Pancreas (tissue), 10 donors: ENCODE data around the gene TMEM256. TPM values are rescaled to one million over a fixed set of nuclear protein-coding genes. Genes with fewer than 3 reads are reported as not detected.
A peak's percentile ranks its signal among the peaks of the same experiment; 100 is the strongest.

Source experiments
- ATAC-seq, 4 donors: fragments of 200-7000 bp; cut with Tn5 transposase; one replicate each; pipeline versions ENCODE4 v1.8.0 to v1.9.1; 2020; ENCODE audit warnings: mild to moderate bottlenecking in 4 of 4, moderate library complexity in 4 of 4
- DNase-seq, 6 donors: peaks; one replicate each; pipeline ENCODE4 v3.0.0-alpha.2; 2020
- FAIRE-seq: peaks from 2 replicates; lab custom pipeline; 2012; peaks lifted over from hg19 to GRCh38; lab: Jason Lieb, UNC
- H3K27ac ChIP-seq, 4 donors: fragments of 200-600 bp; sonication (generic); 1 replicate in 3 of 4; 2 replicates in 1 of 4; pipeline versions ENCODE4 v1.5.0 to v1.8.0; 2020
- H3K27me3 ChIP-seq, 4 donors: fragments of 200-600 bp; one replicate each; pipeline ENCODE4 v1.8.0; 2021
- H3K36me3 ChIP-seq, 3 donors: fragments of 200-600 bp; sonication (generic) in 1 of 3; one replicate each; pipeline versions ENCODE4 v1.5.0 to v1.8.0; 2020 to 2021
- H3K4me1 ChIP-seq, 3 donors: fragments of 200-600 bp; one replicate each; pipeline ENCODE4 v1.8.0; 2021
- H3K4me3 ChIP-seq, 4 donors: fragments of 200-600 bp; sonication (generic) in 2 of 4; one replicate each; pipeline versions ENCODE4 v1.5.0 to v1.8.0; 2020 to 2021
- H3K9me3 ChIP-seq, 4 donors: fragments of 200-600 bp; one replicate each; pipeline ENCODE4 v1.8.0; 2021
- CTCF ChIP-seq, 4 donors: fragments of 200-600 bp; sonication (generic) in 3 of 4; IDR thresholded peaks; one replicate each; pipeline versions ENCODE4 v1.5.0 to v1.8.0; 2021; ENCODE audit warnings: antibody characterized with exemption in 4 of 4
- WGBS, 2 donors: extraction: QIAGEN DNeasy Blood & Tissue Kit; methylation state at CpG; one replicate each; pipeline ENCODE4 v1.1.7; 2013; 5-methylcytosine and 5-hydroxymethylcytosine counted together
- intact Hi-C, 3 donors: fragments of 100-400 bp; cut with DNase I; formaldehyde crosslinking; loops; one replicate each; pipeline versions ENCODE4 v1.11.1 to v1.14.2; 2022
- polyA plus RNA-seq, 2 donors: library from polyadenylated mRNA; stranded (reverse); fragments of 200-250 nt; gene quantifications; one replicate each; pipeline ENCODE4 v1.2.3, GENCODE V29; 2013
- total RNA-seq, 6 donors: library from RNA; stranded (reverse); fragmentation: NEBNext Ultra II Directional in 4 of 6; extraction: Animal tissue kit (Norgen Biotek cat#: 25700) in 4 of 6; gene quantifications; one replicate each; pipeline versions ENCODE4 v1.2.1 to v1.2.4, GENCODE V29; 2021 to 2023
- donor health status: healthy with polysubstance abuse.
- donor health status: DM: no; HTN: no; CAD: no; lungs with moderate emphysema.
- donor health status: DM: no; HTN: no; CAD: no.
- donor health status: control.
- donor health status: control.
- donor health status: Bipolar disorder and iron deficiency.
- donor health status: DM: yes; HTN: yes; CAD: no.
- donor health status: DM: no; HTN: no; CAD: no.
- donor health status: DM: no; HTN: no; CAD: no.
- donor health status: DM: yes; HTN: yes; CAD: no.

Gene TMEM256
- total and polyA plus RNA-seq, 8 donors = 32.8 to 119 (median 51.2) TPM

GRCh38 chr17:7437369-7437863, 33.5 kb upstream of the TMEM256 start:
- H3K27me3 ChIP-seq = no peaks in the 10 kb centered on the region

GRCh38 chr17:7436556-7437368, 32.9 kb upstream of the TMEM256 start:
- DNase-seq (peak; percentile 79 to 96 (median 92)), FAIRE-seq (no peak), ATAC-seq (peak; percentile 75 to 83 (median 80))
- TF ChIP-seq CTCF (IDR thresholded peaks at IDR 0.05) = peak; percentile 68 to 91 (median 86)
- Histone ChIP-seq H3K4me1 (peaks cover 5 to 18% (median 11%) of the 10 kb centered on the region in 3 donors), H3K27me3 (no peaks in the 10 kb centered on the region), H3K9me3 (no peaks in the 10 kb centered on the region), H3K4me3 (peak overlapping the region; percentile 16 to 70 (median 46)), H3K36me3 (no peaks in the 10 kb centered on the region), H3K27ac (peak overlapping the region; percentile 86 to 97 (median 94))
- intact Hi-C loops = loop anchor here in 2 of 3 donors (10.0 kb wide), 1 partner anchor 82 kb away; the partner anchor contains the start of genes KCTD11 (in 2 of the 2) and TMEM95 (in 2 of the 2)
- WGBS, 2 donors = 2 to 3% methylated on average over 80 to 92 of the region's 92 CpGs

More at GRCh38 chr17:7437369-7437863, 33.5 kb upstream of the TMEM256 start:
- intact Hi-C loops = loop anchor here in 2 of 3 donors (10.0 kb wide), 1 partner anchor 83 kb away; the partner anchor contains the start of genes KCTD11 (in 2 of the 2) and TMEM95 (in 2 of the 2)
- H3K27ac ChIP-seq = peak overlapping the region; percentile 32 to 94 (median 90)
- H3K9me3 ChIP-seq = no peaks in the 10 kb centered on the region
- DNase-seq = peak in 2 of 6 donors; percentile 38 to 84
- TF ChIP-seq CTCF (IDR thresholded peaks at IDR 0.05) = no peak
- H3K4me1 ChIP-seq = peaks cover 5 to 18% (median 11%) of the 10 kb centered on the region in 3 donors
- WGBS, 2 donors = 24 to 31% methylated on average over 25 to 31 of the region's 31 CpGs
- no peak for ATAC-seq
- no peak for FAIRE-seq
- H3K4me3 ChIP-seq = peak overlapping the region in 3 of 4 donors; percentile 38 to 70 (median 54)
- no peaks in the 10 kb centered on the region for H3K36me3 ChIP-seq

GRCh38 chr17:7435676-7436555, 32.0 kb upstream of the TMEM256 start:
- no peak for FAIRE-seq
- intact Hi-C loops = loop anchor here in 2 of 3 donors (10.0 kb wide), 1 partner anchor 81 kb away; the partner anchor contains the start of genes KCTD11 (in 2 of the 2) and TMEM95 (in 2 of the 2)
- WGBS, 2 donors = 5% methylated on average over 49 of the region's 49 CpGs
- Histone ChIP-seq H3K36me3 (no peaks in the 10 kb centered on the region), H3K4me1 (peaks cover 5 to 18% (median 11%) of the 10 kb centered on the region in 3 donors), H3K27ac (peak overlapping the region; percentile 86 to 97 (median 94)), H3K27me3 (no peaks in the 10 kb centered on the region), H3K9me3 (no peaks in the 10 kb centered on the region), H3K4me3 (peak overlapping the region; percentile 36 to 70 (median 46))
- TF ChIP-seq CTCF (IDR thresholded peaks at IDR 0.05) = no peak
- ATAC-seq = peak; percentile 26 to 47 (median 36)
- peak; percentile 52 to 87 (median 70) for DNase-seq

GRCh38 chr17:7432296-7432695, 28.4 kb upstream of the TMEM256 start:
- Histone ChIP-seq H3K4me3 (no peak overlapping the region), H3K27ac (no peak overlapping the region), H3K27me3 (no peaks in the 10 kb centered on the region), H3K36me3 (no peaks in the 10 kb centered on the region), H3K9me3 (no peaks in the 10 kb centered on the region), H3K4me1 (peaks cover 0 to 6% (median 2%) of the 10 kb centered on the region in 3 donors)
- 84 to 89% methylated on average over 11 of the region's 11 CpGs for WGBS, 2 donors
- DNase-seq = peak in 1 of 6 donors; percentile 42
- intact Hi-C loops = loop anchor here in 2 of 3 donors (10.0 kb wide), 1 partner anchor 77 kb away; the partner anchor contains the start of genes KCTD11 (in 2 of the 2) and TMEM95 (in 2 of the 2)
- TF ChIP-seq CTCF (IDR thresholded peaks at IDR 0.05) = no peak
- no peak for ATAC-seq
- FAIRE-seq = no peak
